HepG2 (cell line): Measurements from ENCODE around the gene OTOP1. TPM values are rescaled to one million over a fixed set of nuclear protein-coding genes. Genes with fewer than 3 reads are reported as not detected.

Source experiments
- ATF1 ChIP-seq: IDR thresholded peaks from 2 replicates; pipeline ENCODE4 v1.6.1; 2016; ENCODE audit warnings: mild to moderate bottlenecking, control low read depth
- ELF1 ChIP-seq: sonication (generic); formaldehyde crosslinking; IDR thresholded peaks from 2 replicates; pipeline ENCODE4 v1.4.0; 2020; ENCODE audit warnings: missing genetic modification reagents
- ETV5 ChIP-seq: IDR thresholded peaks from 2 replicates; pipeline ENCODE4 v1.6.1; 2018; ENCODE audit warnings: missing biosample characterization, missing genetic modification reagents, inconsistent platforms, borderline replicate concordance
- FLYWCH1 ChIP-seq: sonication (generic); formaldehyde crosslinking; IDR thresholded peaks from 2 replicates; pipeline ENCODE4 v1.8.1; 2023; ENCODE audit warnings: mild to moderate bottlenecking, missing genetic modification reagents
- FOSL2 ChIP-seq: sonication (generic); formaldehyde crosslinking; IDR thresholded peaks from 2 replicates; pipeline ENCODE4 v1.4.0; 2020; ENCODE audit warnings: missing genetic modification reagents
- HDAC2 ChIP-seq: sonication (generic); formaldehyde crosslinking; IDR thresholded peaks from 2 replicates; pipeline ENCODE4 v1.4.0; 2020; ENCODE audit warnings: missing genetic modification reagents
- HNF4A ChIP-seq: sonication (generic); formaldehyde crosslinking; IDR thresholded peaks from 2 replicates; pipeline ENCODE4 v1.4.0; 2020; ENCODE audit warnings: missing genetic modification reagents
- MAF1 ChIP-seq: sonication (generic); formaldehyde crosslinking; IDR thresholded peaks from 2 replicates; pipeline ENCODE4 v1.5.0; 2020; ENCODE audit warnings: missing genetic modification reagents, borderline replicate concordance
- MIER3 ChIP-seq: IDR thresholded peaks from 2 replicates; pipeline ENCODE4 v1.6.1; 2016; ENCODE audit warnings: missing compliant biosample characterization, borderline replicate concordance
- MXI1 ChIP-seq: IDR thresholded peaks from 3 replicates; pipeline ENCODE4 v1.6.1; 2012; ENCODE audit warnings: low read depth, low read length, inconsistent platforms, borderline replicate concordance
- PITX1 ChIP-seq: sonication (generic); formaldehyde crosslinking; IDR thresholded peaks from 2 replicates; pipeline ENCODE4 v1.5.1; 2020; ENCODE audit warnings: mild to moderate bottlenecking, missing genetic modification reagents
- REXO4 ChIP-seq: sonication (generic); formaldehyde crosslinking; IDR thresholded peaks from 2 replicates; pipeline ENCODE4 v1.8.0; 2022; ENCODE audit warnings: missing genetic modification reagents, mild to moderate bottlenecking, borderline replicate concordance
- RFX5 ChIP-seq: IDR thresholded peaks from 2 replicates; pipeline ENCODE4 v1.6.1; 2011; ENCODE audit warnings: low read depth, low read length, improper control_type of control experiment
- SIN3B ChIP-seq: fragments of 150-350 bp; IDR thresholded peaks from 2 replicates; pipeline ENCODE4 v1.6.1; 2014; ENCODE audit warnings: low read length
- SOX13 ChIP-seq, 3 experiments: fragments of 450-650 bp in 1 of 3; sonication (generic) in 1 of 3; formaldehyde crosslinking in 1 of 3; IDR thresholded peaks in 2 of 3; conservative IDR thresholded peaks in 1 of 3; 2 replicates each; pipeline versions ENCODE4 v1.5.0 to v1.6.1; 2016 to 2020; ENCODE audit warnings: antibody characterized with exemption in 1 of 3, mild to moderate bottlenecking in 1 of 3, missing compliant biosample characterization in 1 of 3, missing genetic modification reagents in 1 of 3, moderate library complexity in 1 of 3
- SP5 ChIP-seq: IDR thresholded peaks from 2 replicates; pipeline ENCODE4 v1.6.1; 2016; ENCODE audit warnings: low read depth, borderline replicate concordance
- SRSF1 ChIP-seq: fragments of 200-400 bp; formaldehyde crosslinking; optimal IDR thresholded peaks from 2 replicates; pipeline ENCODE3; 2017; ENCODE audit warnings: mild to moderate bottlenecking, low read depth, low read length, moderate library complexity
- TCF7L2 ChIP-seq: IDR thresholded peaks from 2 replicates; pipeline ENCODE4 v1.6.1; 2011; ENCODE audit warnings: mild to moderate bottlenecking, low read depth, low read length, moderate library complexity
- THRA ChIP-seq: sonication (generic); formaldehyde crosslinking; IDR thresholded peaks from 2 replicates; pipeline ENCODE4 v1.4.0; 2020; ENCODE audit warnings: missing genetic modification reagents, borderline replicate concordance
- TSC22D2 ChIP-seq: sonication (generic); formaldehyde crosslinking; IDR thresholded peaks from 2 replicates; pipeline ENCODE4 v1.5.1; 2020; ENCODE audit warnings: missing genetic modification reagents, mild to moderate bottlenecking, borderline replicate concordance
- ZBTB3 ChIP-seq: sonication (generic); formaldehyde crosslinking; IDR thresholded peaks from 2 replicates; pipeline ENCODE4 v1.4.0; 2020; ENCODE audit warnings: low read depth, mild to moderate bottlenecking, moderate library complexity, missing genetic modification reagents, borderline replicate concordance
- ZBTB38 ChIP-seq: sonication (generic); formaldehyde crosslinking; IDR thresholded peaks from 2 replicates; pipeline ENCODE4 v1.5.1; 2020; ENCODE audit warnings: mild to moderate bottlenecking, missing genetic modification reagents
- ZBTB7A ChIP-seq: sonication (generic); formaldehyde crosslinking; IDR thresholded peaks from 2 replicates; pipeline ENCODE4 v1.8.0; 2022; ENCODE audit warnings: mild to moderate bottlenecking, missing genetic modification reagents
- ZNF562 ChIP-seq: sonication (generic); formaldehyde crosslinking; IDR thresholded peaks from 2 replicates; pipeline ENCODE4 v1.8.0; 2022; ENCODE audit warnings: missing genetic modification reagents, borderline replicate concordance
- ZNF614 ChIP-seq: IDR thresholded peaks from 2 replicates; pipeline ENCODE4 v1.6.1; 2018; ENCODE audit warnings: missing biosample characterization, missing genetic modification reagents, inconsistent platforms, borderline replicate concordance
- polyA plus RNA-seq, 8 experiments: library from polyadenylated mRNA; depleted of rRNA in 3 of 8; stranded (reverse) in 7 of 8; unstranded in 1 of 8; fragments of >200 nt; fragmentation: Illumina TruSeq in 4 of 8; extraction: Trizol in 4 of 8; gene quantifications; 2 replicates each; pipeline versions ENCODE4 v1.2.1 to v1.2.3, GENCODE V29; 2011 to 2016; ENCODE audit warnings: low read depth in 4 of 8, missing spikeins in 1 of 8, mixed read lengths in 1 of 8; ENCODE audit not compliant: insufficient read depth in 1 of 8
- total RNA-seq, 5 experiments: library from RNA; depleted of rRNA; stranded (reverse); fragments of >200 nt; fragmentation: Illumina TruSeq; extraction: Trizol; gene quantifications; 2 replicates each; pipeline ENCODE4 v1.2.3, GENCODE V29; 2016; ENCODE audit warnings: low read depth in 1 of 5
- TF ChIP-seq, protein P1 (sequence below): sonication (generic); formaldehyde crosslinking; conservative IDR thresholded peaks from 2 replicates; pipeline ENCODE4 v1.8.0; 2022; ENCODE audit warnings: low read depth, missing genetic modification reagents
- TF ChIP-seq, protein P2 (sequence below): sonication (generic); formaldehyde crosslinking; IDR thresholded peaks from 2 replicates; pipeline ENCODE4 v1.8.0; 2022; ENCODE audit warnings: mild to moderate bottlenecking, missing genetic modification reagents

Gene OTOP1
- total and polyA plus RNA-seq, 2 of the 13 experiments (the other 11 are each of a cell fraction or from before 2014, with no cell fraction given): not detected

GRCh38 chr4:4259484-4260100 is 32.9 kb upstream of the OTOP1 start (continued):
- TF ChIP-seq, protein P1, sequence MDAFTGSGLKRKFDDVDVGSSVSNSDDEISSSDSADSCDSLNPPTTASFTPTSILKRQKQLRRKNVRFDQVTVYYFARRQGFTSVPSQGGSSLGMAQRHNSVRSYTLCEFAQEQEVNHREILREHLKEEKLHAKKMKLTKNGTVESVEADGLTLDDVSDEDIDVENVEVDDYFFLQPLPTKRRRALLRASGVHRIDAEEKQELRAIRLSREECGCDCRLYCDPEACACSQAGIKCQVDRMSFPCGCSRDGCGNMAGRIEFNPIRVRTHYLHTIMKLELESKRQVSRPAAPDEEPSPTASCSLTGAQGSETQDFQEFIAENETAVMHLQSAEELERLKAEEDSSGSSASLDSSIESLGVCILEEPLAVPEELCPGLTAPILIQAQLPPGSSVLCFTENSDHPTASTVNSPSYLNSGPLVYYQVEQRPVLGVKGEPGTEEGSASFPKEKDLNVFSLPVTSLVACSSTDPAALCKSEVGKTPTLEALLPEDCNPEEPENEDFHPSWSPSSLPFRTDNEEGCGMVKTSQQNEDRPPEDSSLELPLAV (CRISPR knock-in tag): no peak
- TF ChIP-seq PITX1 (peak; percentile 85), FLYWCH1 (CRISPR knock-in tag) (no peak), ZBTB3 (CRISPR knock-in tag) (0 out of 2 replicates have a peak, but pooled peaks have one; percentile 38), RFX5 (peak; percentile 33; the same call in 1 of the 2 replicates), THRA (CRISPR knock-in tag) (peak; percentile 96; the same call in 1 of the 2 replicates), ZNF562 (CRISPR knock-in tag) (no peak), HNF4A (peak; percentile 96), TCF7L2 (peak; percentile 67; the same call in 1 of the 2 replicates), SOX13 (IDR thresholded peaks at IDR 0.05) (peak; percentile 93), SOX13 (CRISPR knock-in tag; conservative IDR thresholded peaks at IDR 0.05 in 1 of 2, IDR thresholded peaks at IDR 0.05 in 1 of 2) (peak in 1 of 2 experiments; percentile 99; a peak in 2 of 4 replicates), ATF1 (peak; percentile 65; the same call in 1 of the 2 replicates), MIER3 (CRISPR knock-in tag) (peak; percentile 72), SRSF1 (no peak), MAF1 (CRISPR knock-in tag) (no peak), MXI1 (peak; percentile 80; the same call in 1 of the 3 replicates), ZBTB7A (CRISPR knock-in tag) (no peak), ZNF614 (CRISPR knock-in tag) (peak; percentile 64; the same call in 1 of the 2 replicates), ZBTB38 (CRISPR knock-in tag) (0 out of 2 replicates have a peak, but pooled peaks have one; percentile 26), ELF1 (CRISPR knock-in tag) (peak; percentile 32; the same call in 1 of the 2 replicates), SP5 (CRISPR knock-in tag) (peak; percentile 80), HDAC2 (peak; percentile 78), ETV5 (CRISPR knock-in tag) (peak; percentile 64; the same call in 1 of the 2 replicates), SIN3B (peak; percentile 63; the same call in 1 of the 2 replicates), FOSL2 (CRISPR knock-in tag) (peak; percentile 77), REXO4 (CRISPR knock-in tag) (no peak), TSC22D2 (0 out of 2 replicates have a peak, but pooled peaks have one; percentile 40)
- TF ChIP-seq, protein P2, sequence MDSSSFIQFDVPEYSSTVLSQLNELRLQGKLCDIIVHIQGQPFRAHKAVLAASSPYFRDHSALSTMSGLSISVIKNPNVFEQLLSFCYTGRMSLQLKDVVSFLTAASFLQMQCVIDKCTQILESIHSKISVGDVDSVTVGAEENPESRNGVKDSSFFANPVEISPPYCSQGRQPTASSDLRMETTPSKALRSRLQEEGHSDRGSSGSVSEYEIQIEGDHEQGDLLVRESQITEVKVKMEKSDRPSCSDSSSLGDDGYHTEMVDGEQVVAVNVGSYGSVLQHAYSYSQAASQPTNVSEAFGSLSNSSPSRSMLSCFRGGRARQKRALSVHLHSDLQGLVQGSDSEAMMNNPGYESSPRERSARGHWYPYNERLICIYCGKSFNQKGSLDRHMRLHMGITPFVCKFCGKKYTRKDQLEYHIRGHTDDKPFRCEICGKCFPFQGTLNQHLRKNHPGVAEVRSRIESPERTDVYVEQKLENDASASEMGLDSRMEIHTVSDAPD: peak; percentile 18; the same call in 1 of the 2 replicates
